ENCODE results near the gene OR9G1. TPM values are rescaled to one million over a fixed set of nuclear protein-coding genes. Genes with fewer than 3 reads are reported as not detected.

Gene OR9G1
- total RNA-seq, 1 donor from 2014 or later, result not detected

DNA sequence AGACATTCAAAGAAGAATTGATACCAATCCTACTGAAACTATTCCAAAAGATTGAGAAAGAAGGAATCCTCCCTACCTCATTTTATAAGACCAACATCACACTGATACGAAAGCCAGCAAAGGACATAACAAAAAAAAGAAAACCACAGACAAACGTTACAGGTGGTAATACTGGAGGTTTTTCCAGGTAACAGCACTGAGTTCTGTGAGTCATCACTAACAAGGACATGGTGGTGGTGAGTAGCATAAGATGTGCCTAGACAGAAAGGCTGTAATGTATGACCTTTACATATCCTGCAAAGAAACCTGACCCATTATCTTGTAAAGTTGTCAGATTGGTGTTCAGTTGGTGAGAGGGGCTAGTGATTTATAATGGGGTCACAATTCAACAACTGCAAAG, 15.3 kb downstream of the OR9G1 start:
- TF ChIP-seq, protein P1, sequence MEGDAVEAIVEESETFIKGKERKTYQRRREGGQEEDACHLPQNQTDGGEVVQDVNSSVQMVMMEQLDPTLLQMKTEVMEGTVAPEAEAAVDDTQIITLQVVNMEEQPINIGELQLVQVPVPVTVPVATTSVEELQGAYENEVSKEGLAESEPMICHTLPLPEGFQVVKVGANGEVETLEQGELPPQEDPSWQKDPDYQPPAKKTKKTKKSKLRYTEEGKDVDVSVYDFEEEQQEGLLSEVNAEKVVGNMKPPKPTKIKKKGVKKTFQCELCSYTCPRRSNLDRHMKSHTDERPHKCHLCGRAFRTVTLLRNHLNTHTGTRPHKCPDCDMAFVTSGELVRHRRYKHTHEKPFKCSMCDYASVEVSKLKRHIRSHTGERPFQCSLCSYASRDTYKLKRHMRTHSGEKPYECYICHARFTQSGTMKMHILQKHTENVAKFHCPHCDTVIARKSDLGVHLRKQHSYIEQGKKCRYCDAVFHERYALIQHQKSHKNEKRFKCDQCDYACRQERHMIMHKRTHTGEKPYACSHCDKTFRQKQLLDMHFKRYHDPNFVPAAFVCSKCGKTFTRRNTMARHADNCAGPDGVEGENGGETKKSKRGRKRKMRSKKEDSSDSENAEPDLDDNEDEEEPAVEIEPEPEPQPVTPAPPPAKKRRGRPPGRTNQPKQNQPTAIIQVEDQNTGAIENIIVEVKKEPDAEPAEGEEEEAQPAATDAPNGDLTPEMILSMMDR (IDR thresholded peaks at IDR 0.05), result no peak
- Histone ChIP-seq H3K36me3 (no peaks in the 10 kb centered on the region), H3K9me3 (no peaks in the 10 kb centered on the region), H3K27ac (no peak overlapping the region), H3K4me3 (no peak overlapping the region), H3K27me3 (no peaks in the 10 kb centered on the region), H3K4me1 (no peaks in the 10 kb centered on the region)
- no peak for DNase-seq (ENCODE audit: low spot score in 2 of 2)
- intact Hi-C loops (cut with DNase I), result no loop called here

DNA sequence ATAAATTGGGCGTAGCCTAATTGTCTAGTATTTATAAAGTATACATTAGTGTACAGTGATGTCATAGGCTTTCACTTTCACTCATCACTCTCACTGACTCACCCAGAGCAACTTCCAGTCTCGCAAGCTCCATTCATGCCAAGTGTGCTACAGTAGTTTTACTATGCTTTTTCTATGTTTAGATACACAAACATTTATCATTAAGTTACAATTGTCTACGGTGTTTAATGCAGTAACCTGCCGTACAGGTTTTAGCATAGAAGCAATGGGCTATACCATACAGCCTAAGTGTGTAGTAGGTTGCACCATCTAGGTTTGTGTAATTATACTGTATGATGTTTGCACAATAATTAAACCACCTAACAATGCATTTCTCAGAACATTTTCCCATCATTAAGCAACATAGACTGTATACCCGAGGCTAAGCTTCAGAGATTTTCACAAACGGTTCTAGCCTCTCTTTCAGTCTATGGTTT, 17.5 kb downstream of the OR9G1 start:
- H3K4me1 ChIP-seq, result no peaks in the 10 kb centered on the region
- intact Hi-C loops (cut with DNase I), result no loop called here
- H3K27me3 ChIP-seq, result no peaks in the 10 kb centered on the region
- no peaks in the 10 kb centered on the region for H3K36me3 ChIP-seq
- no peak overlapping the region for H3K4me3 ChIP-seq
- H3K27ac ChIP-seq, result no peak overlapping the region
- TF ChIP-seq, protein P1 (IDR thresholded peaks at IDR 0.05), result no peak
- no peaks in the 10 kb centered on the region for H3K9me3 ChIP-seq
- no peak for DNase-seq (ENCODE audit: low spot score in 2 of 2)

DNA sequence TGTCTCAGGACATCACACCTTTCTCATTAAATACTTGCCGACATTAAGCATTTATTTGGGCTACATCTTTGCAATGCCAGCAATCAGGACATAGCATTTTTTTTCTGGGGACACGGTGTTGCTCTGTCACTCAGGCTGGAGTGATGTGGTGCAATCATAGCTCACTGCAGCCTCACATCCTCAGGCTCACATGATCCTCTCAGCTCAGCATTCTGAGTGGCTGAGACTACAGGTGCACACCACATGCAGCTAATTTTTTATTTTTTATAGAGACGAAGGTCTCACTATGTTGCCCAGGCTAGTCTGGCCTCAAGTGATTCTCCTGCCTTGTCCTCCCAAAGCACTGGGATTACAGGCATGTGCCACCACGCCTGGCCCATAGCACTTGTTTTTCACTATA, 21.6 kb downstream of the OR9G1 start:
- no peak overlapping the region for H3K27ac ChIP-seq
- H3K9me3 ChIP-seq, result no peaks in the 10 kb centered on the region
- DNase-seq (ENCODE audit: low spot score in 2 of 2), result no peak
- no peaks in the 10 kb centered on the region for H3K4me1 ChIP-seq
- H3K36me3 ChIP-seq, result no peaks in the 10 kb centered on the region
- no peak overlapping the region for H3K4me3 ChIP-seq
- intact Hi-C loops (cut with DNase I), result no loop called here
- TF ChIP-seq, protein P1 (IDR thresholded peaks at IDR 0.05), result no peak
- H3K27me3 ChIP-seq, result no peaks in the 10 kb centered on the region

DNA sequence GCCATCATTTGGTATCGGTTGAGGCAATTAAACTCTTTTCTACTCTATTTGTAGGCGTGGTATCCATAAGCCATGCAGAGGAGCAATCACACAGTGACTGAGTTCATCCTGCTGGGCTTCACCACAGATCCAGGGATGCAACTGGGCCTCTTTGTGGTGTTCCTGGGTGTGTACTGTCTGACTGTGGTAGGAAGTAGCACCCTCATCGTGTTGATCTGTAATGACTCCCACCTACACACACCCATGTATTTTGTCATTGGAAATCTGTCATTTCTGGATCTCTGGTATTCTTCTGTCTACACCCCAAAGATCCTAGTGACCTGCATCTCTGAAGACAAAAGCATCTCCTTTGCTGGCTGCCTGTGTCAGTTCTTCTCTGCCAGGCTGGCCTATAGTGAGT, 41.2 kb downstream of the OR9G1 start:
- H3K4me3 ChIP-seq, result no peak overlapping the region
- no peaks in the 10 kb centered on the region for H3K4me1 ChIP-seq
- H3K36me3 ChIP-seq, result no peaks in the 10 kb centered on the region
- TF ChIP-seq, protein P1 (IDR thresholded peaks at IDR 0.05), result no peak
- no peaks in the 10 kb centered on the region for H3K27me3 ChIP-seq
- intact Hi-C loops (cut with DNase I), result no loop called here
- no peak overlapping the region for H3K27ac ChIP-seq
- H3K9me3 ChIP-seq, result no peaks in the 10 kb centered on the region
- no peak for DNase-seq (ENCODE audit: low spot score in 2 of 2)

DNA sequence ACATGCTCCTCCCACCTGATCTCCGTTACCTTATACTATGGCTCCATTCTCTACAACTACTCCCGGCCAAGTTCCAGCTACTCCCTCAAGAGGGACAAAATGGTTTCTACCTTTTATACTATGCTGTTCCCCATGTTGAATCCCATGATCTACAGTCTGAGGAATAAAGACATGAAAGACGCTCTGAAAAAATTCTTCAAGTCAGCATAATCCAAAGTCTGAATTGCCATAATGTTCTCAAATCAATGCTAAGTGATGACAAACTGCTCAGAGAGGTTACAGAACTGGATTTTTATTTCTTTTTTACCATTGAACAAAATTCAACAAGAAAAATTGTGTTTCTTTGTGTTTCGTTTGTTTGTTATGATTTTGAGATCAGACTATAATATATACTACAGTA, 42.0 kb downstream of the OR9G1 start:
- H3K4me1 ChIP-seq, result no peaks in the 10 kb centered on the region
- DNase-seq (ENCODE audit: low spot score in 2 of 2), result no peak
- intact Hi-C loops (cut with DNase I), result no loop called here
- no peaks in the 10 kb centered on the region for H3K27me3 ChIP-seq
- H3K27ac ChIP-seq, result no peak overlapping the region
- H3K36me3 ChIP-seq, result no peaks in the 10 kb centered on the region
- no peak overlapping the region for H3K4me3 ChIP-seq
- no peaks in the 10 kb centered on the region for H3K9me3 ChIP-seq
- TF ChIP-seq, protein P1 (IDR thresholded peaks at IDR 0.05), result no peak

DNA sequence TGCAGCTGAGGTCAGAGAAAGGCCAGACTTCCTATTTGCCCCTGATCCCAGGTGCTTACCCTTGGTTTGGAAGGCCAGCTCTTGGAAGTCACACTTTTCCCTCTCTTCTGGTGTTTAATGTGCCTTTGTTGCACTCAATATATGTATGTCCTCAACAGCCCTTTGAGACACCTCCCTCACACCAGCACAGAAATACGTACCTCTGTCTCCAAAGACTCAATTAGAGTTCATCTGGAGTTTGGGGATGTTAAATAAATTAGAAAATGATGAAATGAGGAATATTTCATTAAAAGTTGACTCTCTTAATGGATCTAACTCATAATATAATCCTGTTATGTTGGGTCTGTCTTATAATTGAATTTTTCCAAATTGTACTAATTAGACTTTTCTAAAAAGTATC, 49.7 kb downstream of the OR9G1 start, which contains the start of gene OR9G4:
Gene OR9G4, minus strand, starts transcription at position 101 of the 400 bp plus-strand sequence. CDS start 4,931 bp downstream, outside the sequence.
- Histone ChIP-seq H3K4me3 (no peak within 1 kb of the TSS), H3K36me3 (no peaks in the 10 kb centered on the region), H3K27ac (no peak within 1 kb of the TSS), H3K27me3 (no peaks in the 10 kb centered on the region), H3K4me1 (no peaks in the 10 kb centered on the region), H3K9me3 (no peaks in the 10 kb centered on the region)
- TF ChIP-seq, protein P1 (IDR thresholded peaks at IDR 0.05), result no peak
- intact Hi-C loops (cut with DNase I), result no loop called here
- no peak for DNase-seq (ENCODE audit: low spot score in 2 of 2)

Measured in ascending aorta (tissue), 2 donors.